ENCODE measurements around the gene CCDC63.

DNA sequence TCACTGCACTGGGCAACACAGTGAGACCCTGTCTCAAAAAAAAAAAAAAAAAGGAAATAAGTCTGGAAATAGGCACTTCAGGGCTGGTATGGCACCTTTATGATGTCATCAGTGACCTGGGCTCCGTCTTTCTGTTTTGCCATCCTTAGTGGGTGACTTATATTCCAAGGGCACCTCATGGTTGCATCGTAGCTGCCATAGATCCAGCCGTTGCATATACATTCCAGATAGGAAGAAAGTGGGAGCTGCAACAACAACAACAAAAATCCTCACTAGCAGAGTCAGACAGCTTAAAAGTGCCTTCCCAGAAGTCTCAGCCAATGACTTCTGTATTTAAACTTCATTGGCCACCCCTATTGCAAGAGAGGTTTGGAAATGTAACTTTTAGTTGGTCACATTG lies 47.2 kb downstream of the CCDC63 start:
- TF ChIP-seq, protein P1, sequence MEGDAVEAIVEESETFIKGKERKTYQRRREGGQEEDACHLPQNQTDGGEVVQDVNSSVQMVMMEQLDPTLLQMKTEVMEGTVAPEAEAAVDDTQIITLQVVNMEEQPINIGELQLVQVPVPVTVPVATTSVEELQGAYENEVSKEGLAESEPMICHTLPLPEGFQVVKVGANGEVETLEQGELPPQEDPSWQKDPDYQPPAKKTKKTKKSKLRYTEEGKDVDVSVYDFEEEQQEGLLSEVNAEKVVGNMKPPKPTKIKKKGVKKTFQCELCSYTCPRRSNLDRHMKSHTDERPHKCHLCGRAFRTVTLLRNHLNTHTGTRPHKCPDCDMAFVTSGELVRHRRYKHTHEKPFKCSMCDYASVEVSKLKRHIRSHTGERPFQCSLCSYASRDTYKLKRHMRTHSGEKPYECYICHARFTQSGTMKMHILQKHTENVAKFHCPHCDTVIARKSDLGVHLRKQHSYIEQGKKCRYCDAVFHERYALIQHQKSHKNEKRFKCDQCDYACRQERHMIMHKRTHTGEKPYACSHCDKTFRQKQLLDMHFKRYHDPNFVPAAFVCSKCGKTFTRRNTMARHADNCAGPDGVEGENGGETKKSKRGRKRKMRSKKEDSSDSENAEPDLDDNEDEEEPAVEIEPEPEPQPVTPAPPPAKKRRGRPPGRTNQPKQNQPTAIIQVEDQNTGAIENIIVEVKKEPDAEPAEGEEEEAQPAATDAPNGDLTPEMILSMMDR (IDR thresholded peaks at IDR 0.05): no peak
- TF ChIP-seq ATF2 (CRISPR knock-in tag; IDR thresholded peaks at IDR 0.05; ENCODE audit: borderline replicate concordance, low read depth) (no peak), NFYB (CRISPR knock-in tag; conservative IDR thresholded peaks at IDR 0.05; ENCODE audit: low read depth) (no peak), ZNF121 (CRISPR knock-in tag; IDR thresholded peaks at IDR 0.05) (no peak)
